ENCODE results near the gene BUD31.

The BUD31 gene

GRCh38 chr7:99455874-99456273 lies 47.1 kb downstream of the BUD31 start:
- no peak; the same call in 2 of the 3 replicates for ATAC-seq
- TF ChIP-seq ZNF70 (CRISPR knock-in tag; IDR thresholded peaks at IDR 0.05) (no peak), TSHZ2 (CRISPR knock-in tag; IDR thresholded peaks at IDR 0.05) (no peak), CSDC2 (CRISPR knock-in tag; IDR thresholded peaks at IDR 0.05) (no peak), OSR1 (CRISPR knock-in tag; IDR thresholded peaks at IDR 0.05) (no peak), PPARA (CRISPR knock-in tag; IDR thresholded peaks at IDR 0.05; ENCODE audit: borderline replicate concordance) (no peak), ISL1 (CRISPR knock-in tag; IDR thresholded peaks at IDR 0.05) (no peak), TOX (CRISPR knock-in tag; IDR thresholded peaks at IDR 0.05; ENCODE audit: borderline replicate concordance) (no peak), BACH2 (CRISPR knock-in tag; IDR thresholded peaks at IDR 0.05; ENCODE audit: borderline replicate concordance) (no peak), RARB (CRISPR knock-in tag; IDR thresholded peaks at IDR 0.05) (no peak), ARNTL (CRISPR knock-in tag; IDR thresholded peaks at IDR 0.05; ENCODE audit: borderline replicate concordance, low read depth) (no peak), PATZ1 (CRISPR knock-in tag; IDR thresholded peaks at IDR 0.05; ENCODE audit: borderline replicate concordance) (no peak), SNAI2 (CRISPR knock-in tag; IDR thresholded peaks at IDR 0.05) (no peak), ZNF565 (CRISPR knock-in tag; conservative IDR thresholded peaks at IDR 0.05; ENCODE audit: low read depth) (no peak), POU6F1 (CRISPR knock-in tag; IDR thresholded peaks at IDR 0.05; ENCODE audit: borderline replicate concordance, low read depth) (no peak), ZC3H10 (CRISPR knock-in tag; IDR thresholded peaks at IDR 0.05) (no peak), ESRRG (CRISPR knock-in tag; IDR thresholded peaks at IDR 0.05) (no peak), ZFP3 (CRISPR knock-in tag; IDR thresholded peaks at IDR 0.05) (no peak), CSRNP3 (CRISPR knock-in tag; IDR thresholded peaks at IDR 0.05) (no peak), ZNF8 (CRISPR knock-in tag; IDR thresholded peaks at IDR 0.05) (no peak), GLIS3 (CRISPR knock-in tag; IDR thresholded peaks at IDR 0.05) (no peak)

- ATAC-seq: no peak
- TF ChIP-seq GLIS3 (CRISPR knock-in tag; IDR thresholded peaks at IDR 0.05) (no peak), OSR1 (CRISPR knock-in tag; IDR thresholded peaks at IDR 0.05) (no peak), PATZ1 (CRISPR knock-in tag; IDR thresholded peaks at IDR 0.05; ENCODE audit: borderline replicate concordance) (no peak), ZNF8 (CRISPR knock-in tag; IDR thresholded peaks at IDR 0.05) (no peak), ZNF70 (CRISPR knock-in tag; IDR thresholded peaks at IDR 0.05) (no peak), CSRNP3 (CRISPR knock-in tag; IDR thresholded peaks at IDR 0.05) (no peak), CREB5 (CRISPR knock-in tag; IDR thresholded peaks at IDR 0.05; ENCODE audit: low read depth) (no peak), TSHZ2 (CRISPR knock-in tag; IDR thresholded peaks at IDR 0.05) (no peak), TCF4 (CRISPR knock-in tag; IDR thresholded peaks at IDR 0.05; ENCODE audit: borderline replicate concordance) (no peak), ESRRG (CRISPR knock-in tag; IDR thresholded peaks at IDR 0.05) (no peak), BACH2 (CRISPR knock-in tag; IDR thresholded peaks at IDR 0.05; ENCODE audit: borderline replicate concordance) (no peak), RARB (CRISPR knock-in tag; IDR thresholded peaks at IDR 0.05) (no peak), TOX (CRISPR knock-in tag; IDR thresholded peaks at IDR 0.05; ENCODE audit: borderline replicate concordance) (no peak), CSDC2 (CRISPR knock-in tag; IDR thresholded peaks at IDR 0.05) (no peak), PPARA (CRISPR knock-in tag; IDR thresholded peaks at IDR 0.05; ENCODE audit: borderline replicate concordance) (no peak), ZNF565 (CRISPR knock-in tag; conservative IDR thresholded peaks at IDR 0.05; ENCODE audit: low read depth) (no peak), ISL1 (CRISPR knock-in tag; IDR thresholded peaks at IDR 0.05) (no peak), ZC3H10 (CRISPR knock-in tag; IDR thresholded peaks at IDR 0.05) (no peak), ARNTL (CRISPR knock-in tag; IDR thresholded peaks at IDR 0.05; ENCODE audit: borderline replicate concordance, low read depth) (no peak)
These were observed 47.5 kb downstream of the BUD31 start for GRCh38 chr7:99456288-99456687.

All from SK-N-SH treated with all-trans-retinoic acid at 6 μM for 48 hours (cell line).